ENCODE results near the gene SLC35G3. TPM values are rescaled to one million over a fixed set of nuclear protein-coding genes. Genes with fewer than 3 reads are reported as not detected.

Gene SLC35G3
- total RNA-seq, 4 donors from 2014 or later = not detected

DNA sequence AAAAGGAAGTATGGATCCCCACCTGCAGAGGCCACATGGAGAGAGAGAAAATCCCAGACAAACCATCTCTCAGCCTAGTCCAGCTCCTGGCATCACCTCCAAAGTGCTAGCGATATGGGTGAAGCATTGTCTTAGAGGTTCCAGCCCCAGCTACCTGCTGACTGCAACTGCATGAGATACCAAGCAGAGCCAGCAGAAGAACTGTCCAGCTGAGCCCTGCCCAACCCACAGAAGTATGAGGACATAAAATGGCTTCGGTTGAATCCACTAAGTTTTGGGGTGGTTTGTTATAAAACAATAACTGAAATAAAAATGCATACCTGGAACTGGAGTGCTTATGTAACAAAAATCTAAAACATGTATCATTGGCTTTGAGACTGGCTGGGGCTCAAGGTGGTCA, 28.3 kb upstream of the SLC35G3 start:
- TF ChIP-seq, protein P1, sequence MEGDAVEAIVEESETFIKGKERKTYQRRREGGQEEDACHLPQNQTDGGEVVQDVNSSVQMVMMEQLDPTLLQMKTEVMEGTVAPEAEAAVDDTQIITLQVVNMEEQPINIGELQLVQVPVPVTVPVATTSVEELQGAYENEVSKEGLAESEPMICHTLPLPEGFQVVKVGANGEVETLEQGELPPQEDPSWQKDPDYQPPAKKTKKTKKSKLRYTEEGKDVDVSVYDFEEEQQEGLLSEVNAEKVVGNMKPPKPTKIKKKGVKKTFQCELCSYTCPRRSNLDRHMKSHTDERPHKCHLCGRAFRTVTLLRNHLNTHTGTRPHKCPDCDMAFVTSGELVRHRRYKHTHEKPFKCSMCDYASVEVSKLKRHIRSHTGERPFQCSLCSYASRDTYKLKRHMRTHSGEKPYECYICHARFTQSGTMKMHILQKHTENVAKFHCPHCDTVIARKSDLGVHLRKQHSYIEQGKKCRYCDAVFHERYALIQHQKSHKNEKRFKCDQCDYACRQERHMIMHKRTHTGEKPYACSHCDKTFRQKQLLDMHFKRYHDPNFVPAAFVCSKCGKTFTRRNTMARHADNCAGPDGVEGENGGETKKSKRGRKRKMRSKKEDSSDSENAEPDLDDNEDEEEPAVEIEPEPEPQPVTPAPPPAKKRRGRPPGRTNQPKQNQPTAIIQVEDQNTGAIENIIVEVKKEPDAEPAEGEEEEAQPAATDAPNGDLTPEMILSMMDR (IDR thresholded peaks at IDR 0.05; ENCODE audit: low read depth) = no peak

DNA sequence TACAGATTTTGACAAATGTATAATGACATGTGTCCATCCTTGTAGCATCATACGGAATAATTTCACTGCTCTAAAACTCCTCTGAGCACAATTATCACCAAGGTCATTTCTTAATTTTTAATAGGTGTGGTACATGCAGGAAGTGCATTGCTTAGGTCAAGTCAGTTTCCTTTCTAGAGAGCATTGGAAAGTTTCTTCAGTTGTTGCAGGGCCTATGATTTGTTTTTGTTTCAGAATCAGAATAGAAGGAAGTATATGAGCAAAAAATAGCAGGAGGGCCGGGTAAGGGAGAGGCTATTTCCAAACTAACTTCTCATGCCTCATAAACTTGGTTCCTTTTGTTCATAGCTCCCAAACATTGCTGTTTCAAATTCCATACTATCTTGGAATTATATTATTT, 24.7 kb upstream of the SLC35G3 start:
- TF ChIP-seq, protein P1 (IDR thresholded peaks at IDR 0.05; ENCODE audit: low read depth) = no peak

- TF ChIP-seq, protein P1 (IDR thresholded peaks at IDR 0.05; ENCODE audit: low read depth) = no peak
Observed at GRCh38 chr17:35217107-35217506, 22.9 kb upstream of the SLC35G3 start.

- TF ChIP-seq, protein P1 (IDR thresholded peaks at IDR 0.05; ENCODE audit: low read depth) = no peak
Observed at GRCh38 chr17:35214631-35215273, 20.6 kb upstream of the SLC35G3 start.

DNA sequence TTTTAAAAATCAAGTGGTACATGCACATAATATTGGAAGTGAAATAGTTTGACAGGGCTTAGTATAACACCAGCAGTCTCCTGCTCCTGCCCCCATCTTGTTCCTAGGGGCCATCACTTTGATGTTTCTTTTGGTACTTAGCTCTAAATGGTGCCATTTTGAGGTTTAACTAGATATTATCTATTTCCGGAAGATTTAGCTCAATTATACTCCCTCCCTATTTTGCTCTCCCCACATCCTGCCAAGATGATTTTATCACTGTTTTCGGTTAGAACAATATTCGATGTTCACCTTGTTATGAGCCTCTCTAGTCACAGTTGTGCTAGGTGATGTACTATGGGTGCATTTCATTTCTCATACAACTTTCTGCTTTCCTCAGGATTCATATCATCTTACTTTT, 20.0 kb upstream of the SLC35G3 start:
- TF ChIP-seq, protein P1 (IDR thresholded peaks at IDR 0.05; ENCODE audit: low read depth) = no peak

DNA sequence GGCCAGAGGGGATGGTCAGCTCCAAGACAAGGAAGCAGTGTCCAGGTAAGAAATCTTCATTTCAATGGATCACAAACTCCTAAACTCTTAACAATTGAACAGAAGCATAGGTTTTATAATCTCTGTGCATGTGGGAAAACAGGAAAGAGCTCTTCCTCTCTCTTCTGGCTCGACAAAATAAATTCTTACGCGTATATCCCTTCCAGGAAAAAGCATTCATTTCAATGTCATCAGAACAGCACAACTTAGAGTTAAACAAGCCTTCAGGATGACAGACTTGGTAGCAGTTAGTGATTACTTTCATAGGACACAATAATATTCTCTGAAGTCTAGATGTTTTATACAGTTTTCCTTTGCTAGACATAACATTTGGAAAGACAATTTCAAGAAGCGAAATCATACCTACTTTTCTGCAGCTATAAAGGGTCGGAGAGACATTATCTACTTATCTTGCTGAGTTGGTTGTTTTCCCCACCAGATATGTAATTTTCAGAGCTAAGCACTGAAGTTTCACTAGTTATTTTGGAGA, 19.3 kb upstream of the SLC35G3 start:
- TF ChIP-seq, protein P1 (IDR thresholded peaks at IDR 0.05; ENCODE audit: low read depth) = no peak

DNA sequence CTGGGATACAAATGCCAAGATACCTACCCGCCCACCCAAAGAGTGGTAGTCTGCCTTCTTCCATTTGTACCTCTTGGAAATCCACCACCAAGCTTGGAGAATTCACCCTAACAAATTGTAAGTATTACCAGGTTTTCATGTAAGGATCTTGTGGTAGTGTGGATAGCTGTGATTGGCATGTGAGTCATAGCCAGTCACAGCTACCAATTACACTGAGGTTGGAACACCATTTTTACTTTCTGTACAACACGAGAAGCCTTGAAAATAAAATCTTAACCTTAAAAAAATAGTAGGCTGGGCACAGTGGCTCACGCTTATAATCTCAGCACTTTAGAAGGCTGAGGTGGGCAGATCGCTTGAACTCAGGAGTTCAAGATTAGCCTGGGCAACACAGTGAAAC, 18.5 kb upstream of the SLC35G3 start:
- TF ChIP-seq, protein P1 (IDR thresholded peaks at IDR 0.05; ENCODE audit: low read depth) = no peak
